Stimulated activated CD8-positive, alpha-beta memory T cell treated with anti-CD3 and anti-CD28 coated beads, Interleukin-2, amount 100 ng/mL, for 1 hour (primary cell): ENCODE measurements around the gene ARHGAP18.

Source experiments
- DNase-seq, 2 donors: peaks; one replicate each; pipeline ENCODE4 v3.0.0-alpha.2; 2020; ENCODE audit warnings: low read depth in 2 of 2

ARHGAP18 gene

DNA sequence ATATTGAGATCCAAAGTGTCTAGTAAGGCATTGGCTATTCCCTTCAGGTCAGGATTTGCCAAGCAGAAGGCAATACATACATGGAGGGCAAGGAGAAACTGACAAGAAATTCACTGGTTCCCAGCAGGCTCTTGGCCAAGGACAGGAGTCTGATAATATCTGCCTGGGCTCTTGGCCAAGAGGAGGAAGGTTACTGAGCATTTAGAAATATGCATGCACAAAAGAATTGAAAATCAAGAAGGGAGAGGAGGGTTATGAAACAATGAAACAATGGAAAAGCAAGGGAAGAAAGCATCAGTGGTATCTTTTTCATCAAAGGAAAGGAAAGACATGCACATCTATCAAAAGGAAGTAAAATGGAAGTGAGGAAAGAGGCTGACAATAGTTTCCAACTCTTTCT, 42.4 kb downstream of the ARHGAP18 start:
- DNase-seq, result no peak

DNA sequence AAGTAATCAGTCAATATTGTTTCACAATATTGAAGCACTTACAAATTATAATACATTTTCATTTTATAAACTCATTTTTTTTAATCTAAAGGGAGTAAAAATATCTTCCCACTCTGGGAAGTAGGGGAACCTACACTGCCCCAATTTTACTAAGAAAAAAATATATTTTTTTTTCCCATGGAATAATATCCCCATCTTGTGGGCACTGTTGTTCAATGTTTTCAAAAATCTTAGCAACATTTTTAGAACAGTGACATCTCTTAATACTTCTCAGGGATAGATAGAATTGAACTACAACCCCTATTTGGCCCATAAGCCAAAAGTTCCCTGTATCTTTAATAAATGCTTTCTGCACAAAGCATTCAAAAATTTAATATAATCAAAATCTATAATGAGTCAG, 42.9 kb downstream of the ARHGAP18 start:
- no peak for DNase-seq

DNA sequence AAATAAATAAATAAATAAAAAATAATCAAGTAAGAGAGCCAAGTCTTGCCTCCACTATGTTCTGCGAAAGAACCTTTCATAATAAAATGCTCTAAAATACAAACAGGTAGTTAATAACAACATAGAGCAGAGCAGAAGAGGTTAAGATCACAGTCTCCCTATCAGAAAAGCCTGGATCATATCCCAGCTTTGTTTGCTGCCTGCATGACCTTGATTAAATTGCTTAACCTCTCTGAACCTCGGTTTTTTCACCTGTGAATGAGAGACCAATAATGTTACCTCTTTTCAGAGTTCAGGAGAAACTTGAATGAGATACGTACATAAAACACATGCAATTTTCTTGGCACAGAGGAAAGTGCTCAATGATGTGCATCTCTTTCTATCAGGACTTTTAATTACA, 44.4 kb downstream of the ARHGAP18 start:
- no peak for DNase-seq

DNA sequence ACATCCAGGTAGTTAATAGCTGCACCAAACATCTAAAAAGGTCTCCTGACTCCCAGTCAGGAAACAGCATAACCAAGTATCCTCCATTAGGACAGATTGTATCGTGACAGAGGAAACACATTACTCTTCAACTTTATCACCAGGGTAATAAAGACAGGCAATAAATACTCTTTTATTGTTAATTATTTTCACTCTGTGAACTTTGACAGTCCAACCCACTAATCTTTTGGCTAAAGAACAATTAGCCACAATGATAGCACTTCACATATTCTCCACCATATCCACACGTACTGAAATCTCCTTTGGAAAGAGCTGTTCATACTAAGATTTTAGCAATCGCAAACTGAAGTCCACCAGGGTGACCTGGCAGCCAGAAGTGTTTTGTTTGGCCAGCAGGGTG, 46.4 kb downstream of the ARHGAP18 start:
- no peak for DNase-seq

DNA sequence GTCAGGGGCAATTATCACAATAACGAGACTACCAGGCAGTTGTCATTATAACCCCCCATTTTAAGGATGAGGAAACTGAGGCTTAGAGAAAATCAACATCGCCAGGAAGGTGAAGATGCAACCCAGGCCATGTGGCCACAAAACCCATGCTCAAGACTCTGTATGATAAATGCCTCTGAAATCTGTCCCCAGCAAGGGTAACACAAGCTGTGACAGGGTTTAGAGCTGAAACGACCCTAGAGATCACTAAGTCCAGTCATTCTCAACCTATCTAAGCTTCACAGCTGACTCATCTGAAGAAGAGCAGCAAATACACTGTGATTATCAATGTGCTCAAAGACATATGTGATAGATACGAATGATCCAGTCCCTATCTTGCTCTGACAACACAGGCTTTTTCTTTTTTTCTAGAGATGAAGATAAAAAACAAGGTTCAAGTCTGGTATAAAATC, 47.0 kb downstream of the ARHGAP18 start:
- DNase-seq, result no peak

DNA sequence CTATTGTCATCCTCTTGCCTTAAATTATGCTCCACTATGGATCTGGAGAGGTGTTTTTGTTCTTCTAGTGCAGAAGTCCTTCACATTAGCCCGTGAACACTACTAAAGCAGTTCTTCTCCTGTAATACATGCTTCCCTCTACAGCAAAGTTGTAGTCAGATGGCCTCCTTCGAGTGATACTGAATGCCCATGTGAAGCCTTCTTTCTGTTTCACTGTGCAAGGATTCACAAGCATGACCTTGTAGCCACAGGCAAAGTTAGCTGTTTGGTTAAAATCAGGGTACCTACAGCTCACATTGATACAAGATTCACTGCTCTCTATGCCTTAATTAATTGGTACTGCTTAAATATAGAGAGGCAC, 47.6 kb downstream of the ARHGAP18 start:
- DNase-seq, result no peak

DNA sequence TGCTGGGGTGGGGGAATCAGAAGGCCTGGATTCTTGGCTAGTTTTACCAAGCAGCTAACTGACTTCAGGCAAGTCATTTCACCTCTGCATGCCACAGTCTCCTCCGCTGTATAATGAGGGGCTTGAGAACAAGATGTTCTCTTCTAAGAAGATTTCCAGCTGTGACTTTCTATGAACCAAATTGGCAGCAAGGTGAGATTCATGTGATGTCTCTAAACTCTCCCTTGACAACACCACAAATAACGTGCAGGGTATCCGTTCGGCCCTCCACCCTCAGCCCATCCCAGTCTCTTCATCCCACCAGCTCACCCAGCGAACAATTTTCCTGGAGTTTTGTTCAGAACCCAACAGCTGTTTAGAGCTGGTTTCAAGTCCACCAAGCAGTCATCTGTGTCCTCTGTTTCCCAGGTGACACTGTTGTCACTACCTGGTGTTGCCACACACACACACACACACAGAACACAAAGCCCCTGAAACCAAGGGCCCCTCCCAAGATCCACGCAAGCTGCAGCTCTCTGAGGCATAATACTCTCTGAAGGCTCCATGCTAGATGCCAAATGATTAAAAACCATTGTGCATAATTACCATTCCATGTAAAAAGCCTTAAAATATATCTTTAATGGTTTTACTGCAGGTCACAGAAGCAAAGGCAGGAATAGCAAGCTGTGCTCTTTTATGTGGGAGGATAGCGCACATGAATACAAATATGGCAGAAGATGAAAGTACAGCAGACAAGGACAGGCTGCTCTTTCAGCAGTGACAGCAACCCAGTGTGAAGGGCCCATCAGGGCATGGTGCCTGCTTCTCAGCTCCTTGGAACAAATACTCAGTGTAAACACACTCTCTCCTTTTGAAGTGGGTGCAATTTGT, 48.2 kb downstream of the ARHGAP18 start:
- DNase-seq, result no peak

DNA sequence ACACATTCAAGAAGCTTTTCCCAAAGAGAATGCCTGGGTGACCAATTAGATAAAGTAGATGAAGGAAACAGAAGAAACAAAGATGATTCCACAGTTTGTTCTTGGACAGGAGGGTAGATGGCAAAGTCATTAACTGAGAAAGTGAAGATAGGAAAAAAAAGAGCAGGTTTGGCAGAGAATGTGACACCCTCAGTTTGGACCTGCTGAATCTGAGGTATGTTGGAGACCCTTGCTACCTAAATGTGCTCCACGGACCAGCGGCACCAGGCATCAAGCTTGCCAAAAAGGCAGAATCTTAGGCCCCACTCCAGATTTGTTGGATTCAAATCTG, 49.7 kb downstream of the ARHGAP18 start:
- DNase-seq, result no peak

DNA sequence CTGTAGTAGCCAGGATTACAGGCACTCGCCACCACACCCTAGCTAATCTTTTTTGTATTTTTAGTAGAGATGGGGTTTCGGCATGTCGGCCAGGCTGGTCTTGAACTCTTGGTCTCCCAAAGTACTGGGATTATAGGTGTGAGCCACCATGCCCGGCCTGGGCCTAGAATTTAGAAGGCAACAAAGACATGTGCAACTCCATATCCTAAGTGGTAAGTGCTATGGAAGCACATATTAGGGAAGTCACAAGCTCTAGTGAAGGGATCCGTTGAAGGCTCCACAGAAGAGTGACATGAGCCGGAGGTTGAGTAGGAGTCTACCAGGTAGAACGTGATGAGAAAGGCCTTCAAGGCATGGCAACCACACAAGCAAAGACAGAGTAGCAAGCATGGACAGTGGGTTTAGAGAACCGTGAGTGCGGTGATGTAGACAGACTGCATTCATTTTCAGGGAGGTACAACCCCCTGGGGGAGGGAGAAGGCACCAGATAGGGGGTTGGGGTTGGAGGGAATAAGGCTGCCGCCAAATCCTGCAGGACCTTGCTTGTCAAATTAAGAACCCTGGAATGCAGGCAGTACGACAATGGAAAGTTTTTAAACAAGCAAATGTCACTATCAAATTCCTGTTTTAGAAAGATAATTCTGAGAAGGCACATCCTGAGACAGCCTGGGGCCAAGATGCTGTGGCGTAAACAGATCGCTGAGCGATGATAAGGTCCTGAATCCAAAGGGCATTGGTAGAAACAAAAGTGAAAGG, 50.2 kb downstream of the ARHGAP18 start:
- DNase-seq, result no peak

DNA sequence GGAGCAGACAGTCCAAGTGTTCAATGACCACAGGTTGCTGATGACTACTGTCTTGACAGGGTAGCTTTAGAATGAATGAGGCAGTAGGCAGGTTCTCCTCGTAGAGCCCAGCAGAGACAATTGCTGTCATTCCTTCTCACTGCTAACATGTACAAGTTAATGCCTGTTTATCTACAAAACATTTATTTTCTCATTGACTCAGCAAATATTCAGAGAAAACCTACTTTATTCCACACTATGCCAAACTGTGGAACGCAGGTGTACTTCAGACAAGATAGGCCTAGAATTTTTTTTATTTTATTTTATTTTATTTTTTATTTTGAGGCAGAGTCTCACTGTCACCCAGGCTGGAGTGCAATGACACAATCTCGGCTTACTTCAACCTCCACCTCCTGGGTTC, 50.8 kb downstream of the ARHGAP18 start:
- no peak for DNase-seq

DNA sequence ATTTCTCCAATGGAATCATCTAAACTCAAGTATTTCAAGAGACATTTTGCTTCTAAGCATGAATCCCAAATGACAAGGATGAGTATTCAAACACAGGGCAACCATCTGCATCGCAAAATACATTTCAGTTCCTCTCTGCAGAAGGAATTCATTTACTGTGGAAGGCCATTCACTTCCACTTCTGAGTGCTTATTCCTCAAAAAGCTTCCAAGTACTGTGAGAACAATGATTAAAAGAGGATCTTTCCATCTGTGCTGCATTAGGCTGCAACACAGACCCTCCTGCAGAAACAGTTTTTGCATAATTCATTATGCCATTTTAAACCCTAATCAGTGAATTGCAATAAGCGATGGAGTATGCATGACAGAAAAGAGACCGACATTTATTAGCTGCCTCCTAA, 52.5 kb downstream of the ARHGAP18 start:
- no peak for DNase-seq

DNA sequence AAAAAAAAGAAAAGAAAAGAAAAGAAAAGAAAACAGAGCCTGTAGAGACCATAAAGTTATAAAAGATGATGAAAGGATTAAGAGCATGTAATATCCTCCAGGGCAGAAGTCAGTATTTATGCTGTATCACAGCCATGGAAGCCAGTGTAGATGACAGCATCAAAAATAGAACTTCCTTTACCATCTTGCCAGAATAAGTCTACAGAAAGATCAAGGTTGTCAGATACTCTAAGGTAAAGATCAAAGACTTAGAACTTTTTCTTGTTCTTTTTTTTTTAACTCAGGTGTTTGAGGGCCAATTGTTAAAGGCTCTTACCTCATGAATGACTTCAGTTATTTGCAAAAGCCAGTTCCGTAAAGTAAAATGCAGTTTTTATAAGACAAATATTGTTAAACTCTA, 54.6 kb downstream of the ARHGAP18 start:
- no peak for DNase-seq

DNA sequence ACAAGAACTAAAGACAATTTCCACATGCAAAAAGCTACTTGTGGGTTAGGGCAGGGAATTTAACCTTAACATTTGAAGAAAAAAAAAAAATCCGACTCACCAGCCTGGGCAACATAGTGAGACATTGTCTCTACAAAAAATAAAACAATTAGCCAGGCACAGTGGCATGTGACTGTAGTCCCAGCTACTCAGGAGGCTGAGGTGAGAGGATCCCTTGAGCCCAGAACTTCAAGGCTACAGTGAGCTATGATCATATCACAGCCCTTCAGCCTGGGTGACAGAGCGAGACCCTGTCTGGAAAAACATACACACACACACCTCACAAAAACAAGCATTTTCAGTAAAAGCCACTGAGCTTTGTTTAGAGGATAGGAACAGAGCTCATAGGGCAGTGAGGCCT, 56.2 kb downstream of the ARHGAP18 start:
- no peak for DNase-seq

DNA sequence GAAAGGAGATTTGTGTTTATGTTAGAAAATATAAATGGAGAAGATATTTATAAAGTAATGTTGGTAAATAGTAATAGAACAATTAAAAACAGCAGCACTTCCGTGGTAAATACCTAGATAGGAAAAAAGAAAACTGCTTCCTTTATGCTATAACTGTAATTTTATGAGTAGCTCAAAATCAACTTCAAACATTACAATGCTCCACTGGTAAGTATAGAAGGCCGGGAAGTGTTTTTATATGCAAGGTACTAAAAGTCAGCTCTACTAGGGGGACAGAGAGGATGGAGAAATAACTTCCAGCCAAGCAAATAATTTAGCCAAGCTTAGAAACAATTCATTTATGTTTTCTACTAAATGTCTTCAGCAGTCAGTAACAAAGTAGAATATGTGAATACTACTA, 56.7 kb downstream of the ARHGAP18 start:
- DNase-seq, result no peak

DNA sequence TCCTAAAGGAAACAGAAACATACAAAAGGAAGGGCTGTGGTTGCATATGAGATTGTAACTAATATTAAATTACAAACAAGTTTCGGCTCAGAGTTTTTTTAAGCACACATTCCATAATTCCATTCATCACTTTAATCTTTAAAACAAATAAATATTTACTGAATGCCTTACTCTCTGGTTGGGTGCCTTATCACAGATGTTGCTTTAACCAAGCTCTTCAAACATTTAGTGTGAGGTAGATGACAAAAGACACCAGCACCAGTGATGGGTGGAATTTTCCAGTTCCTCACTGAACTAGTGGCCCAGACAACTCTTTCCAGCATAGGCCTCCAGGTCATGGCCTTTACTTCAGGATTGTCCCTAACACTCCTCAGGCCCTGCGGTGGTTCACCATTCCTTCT, 58.7 kb downstream of the ARHGAP18 start:
- DNase-seq, result no peak

DNA sequence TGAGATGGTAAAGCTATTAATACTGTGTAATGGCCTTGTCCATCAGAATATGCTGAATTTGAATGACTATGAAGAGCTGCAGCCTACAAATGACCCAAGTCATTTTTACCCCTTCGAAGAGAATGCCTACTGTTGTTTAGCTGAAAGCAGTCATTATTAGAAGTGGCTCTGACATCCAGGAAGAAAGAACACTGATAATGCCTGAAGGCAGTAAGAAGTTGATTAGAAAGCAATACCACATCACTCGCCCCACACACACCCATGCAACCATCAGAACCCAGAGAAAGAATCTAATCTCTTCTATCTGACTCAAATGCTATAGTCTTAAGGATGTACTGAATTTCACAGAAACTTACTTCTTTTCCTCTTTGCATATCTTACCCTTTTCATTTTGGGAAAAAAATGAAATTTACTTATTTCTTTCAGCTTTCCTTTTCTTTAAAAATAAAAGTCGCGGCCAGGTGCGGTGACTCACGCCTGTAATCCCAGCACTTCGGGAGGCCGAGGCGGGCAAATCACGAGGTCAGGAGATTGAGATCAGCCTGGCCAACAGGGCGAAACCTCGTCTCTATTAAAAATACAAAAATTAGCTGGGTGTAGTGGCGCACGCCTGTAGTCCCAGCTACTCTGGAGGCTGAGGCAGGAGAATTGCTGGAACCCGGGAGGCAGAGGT, 61.0 kb downstream of the ARHGAP18 start:
- no peak for DNase-seq

DNA sequence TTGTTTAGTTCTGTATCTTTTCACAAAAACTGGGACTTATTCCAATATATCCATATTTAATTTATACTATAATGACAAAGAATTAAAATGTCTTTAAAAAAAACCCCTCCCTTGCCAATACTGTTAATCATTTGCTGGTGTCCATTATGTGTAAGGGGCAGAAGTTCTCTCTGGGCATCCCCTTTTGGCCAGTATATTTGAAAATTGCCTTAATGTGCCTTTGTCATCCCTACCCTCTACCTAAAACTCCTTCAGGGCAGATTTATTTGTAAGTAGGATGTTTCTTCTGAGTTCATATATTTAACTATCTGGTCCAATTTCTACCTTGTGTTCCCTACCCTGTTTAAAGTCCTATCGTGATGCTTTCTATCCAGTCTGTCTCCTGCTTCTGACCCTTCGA, 62.9 kb downstream of the ARHGAP18 start:
- no peak for DNase-seq

DNA sequence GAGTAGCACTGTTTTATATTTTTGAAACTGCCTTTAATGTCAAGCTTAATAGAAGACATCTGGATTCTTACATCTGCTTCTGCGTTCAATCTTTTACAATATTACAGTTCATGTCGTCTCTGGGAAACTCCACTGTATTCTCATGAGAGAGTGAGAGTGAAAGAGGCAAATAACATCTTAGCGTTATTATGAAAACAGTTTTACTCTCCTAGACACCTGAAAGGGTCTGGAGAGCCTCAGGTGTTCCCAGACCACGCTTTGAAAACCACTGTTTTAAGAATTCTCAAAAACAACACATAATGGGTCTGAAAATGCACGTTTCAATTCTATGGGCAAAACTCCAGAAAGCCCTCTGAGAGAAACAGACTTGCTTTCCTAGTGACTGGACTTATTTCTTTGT, 63.3 kb downstream of the ARHGAP18 start:
- DNase-seq, result no peak

DNA sequence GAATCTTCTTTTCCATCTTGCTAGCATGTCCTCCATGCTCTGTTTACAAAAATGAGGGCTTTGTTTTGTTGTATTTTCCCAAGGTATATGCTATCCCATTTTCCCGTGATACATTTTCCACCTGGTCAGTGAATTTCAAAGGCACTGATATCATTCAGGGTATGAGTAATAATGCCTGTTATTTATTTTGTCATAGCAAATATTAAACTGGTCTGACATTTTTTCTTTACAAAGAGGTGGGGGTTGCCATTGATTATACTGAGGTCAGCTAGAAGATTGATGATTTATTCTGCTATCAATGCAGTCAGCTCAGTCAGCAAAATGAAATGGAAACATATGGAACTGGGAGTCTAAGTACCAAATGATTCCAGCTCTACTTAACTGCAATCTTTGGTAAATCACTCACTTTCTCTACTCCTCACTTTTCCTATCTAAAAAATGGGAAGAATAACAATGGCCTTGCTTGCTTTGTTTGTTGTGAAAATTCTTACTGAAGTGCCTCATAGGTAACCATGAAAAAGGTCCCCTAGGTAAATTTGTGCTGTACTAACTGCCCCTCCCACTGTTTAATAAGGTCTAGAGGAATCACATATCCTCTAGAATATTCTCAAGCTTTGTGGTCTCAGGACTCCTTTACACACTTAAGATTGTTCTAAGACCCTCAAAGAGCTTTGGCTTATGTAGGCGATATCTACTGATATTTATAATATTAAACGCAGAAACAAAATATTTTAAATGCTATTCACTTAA, 64.0 kb downstream of the ARHGAP18 start:
- DNase-seq, result no peak

DNA sequence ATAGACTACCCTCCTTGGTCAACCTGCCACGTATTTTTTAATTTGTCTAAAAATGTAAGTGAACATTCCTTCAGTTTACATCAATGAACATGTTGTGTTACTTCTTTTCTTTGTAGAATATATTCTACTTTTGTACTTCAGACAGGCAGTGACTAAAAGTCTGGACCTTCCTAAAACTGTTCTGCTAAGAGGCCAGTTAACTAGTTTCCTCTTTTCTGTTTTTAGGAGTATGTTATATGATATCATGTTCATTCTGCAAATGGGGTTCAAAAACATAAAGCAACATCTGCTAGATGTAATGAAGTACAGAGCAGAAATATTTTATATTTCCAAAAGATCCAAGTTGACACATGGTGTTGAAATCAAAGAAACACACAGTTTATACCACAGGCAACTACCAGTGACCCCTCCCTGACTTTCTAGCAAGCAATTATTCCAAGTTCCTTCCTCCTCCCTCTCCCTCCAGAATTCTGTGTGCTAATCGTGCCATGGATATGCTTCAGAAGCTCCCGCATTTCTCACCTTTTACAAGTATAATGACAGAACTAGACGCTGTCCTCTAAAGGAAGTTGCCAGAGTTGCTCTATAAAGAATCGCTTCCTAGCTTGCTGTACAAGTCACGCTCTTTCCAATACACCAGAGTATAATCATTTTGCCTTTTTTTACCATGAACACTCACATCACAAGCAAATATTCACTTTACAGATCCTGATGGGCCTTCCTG, 64.7 kb downstream of the ARHGAP18 start:
- no peak for DNase-seq

DNA sequence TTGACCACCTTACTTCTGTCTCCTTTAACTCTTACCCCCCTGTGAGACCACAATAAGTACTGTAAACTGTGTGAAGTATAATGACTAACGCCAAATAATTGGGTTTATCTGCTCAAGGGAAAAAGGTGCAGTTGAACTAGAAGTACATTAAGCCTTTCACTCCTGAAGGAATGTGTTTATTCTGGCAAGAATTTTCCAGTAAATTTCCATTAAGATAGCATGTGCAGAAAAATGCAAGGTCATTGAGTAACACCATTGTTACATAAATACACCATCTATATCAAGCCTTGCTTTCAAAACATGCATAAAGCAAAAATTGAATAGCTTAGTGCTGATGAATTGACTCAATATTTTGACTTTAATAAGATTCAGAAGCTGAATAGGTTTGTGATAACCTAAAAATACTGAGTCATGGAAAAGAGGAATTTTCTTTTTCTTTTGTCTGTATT, 65.4 kb downstream of the ARHGAP18 start:
- DNase-seq, result no peak
